HG03520 (cell line): Measurements from ENCODE around the gene CFAP58.

Experiments used
- ATAC-seq: cut with Tn5 transposase; IDR thresholded peaks from one replicate; pipeline ENCODE4 v1.9.1; 2021; ENCODE audit warnings: mild to moderate bottlenecking, moderate library complexity; ENCODE audit not compliant: unreplicated experiment

Gene CFAP58

GRCh38 chr10:104472957-104473745, 119.5 kb downstream of the CFAP58 start:
- ATAC-seq, result no peak

GRCh38 chr10:104478380-104478779, 124.7 kb downstream of the CFAP58 start:
- no peak for ATAC-seq

DNA sequence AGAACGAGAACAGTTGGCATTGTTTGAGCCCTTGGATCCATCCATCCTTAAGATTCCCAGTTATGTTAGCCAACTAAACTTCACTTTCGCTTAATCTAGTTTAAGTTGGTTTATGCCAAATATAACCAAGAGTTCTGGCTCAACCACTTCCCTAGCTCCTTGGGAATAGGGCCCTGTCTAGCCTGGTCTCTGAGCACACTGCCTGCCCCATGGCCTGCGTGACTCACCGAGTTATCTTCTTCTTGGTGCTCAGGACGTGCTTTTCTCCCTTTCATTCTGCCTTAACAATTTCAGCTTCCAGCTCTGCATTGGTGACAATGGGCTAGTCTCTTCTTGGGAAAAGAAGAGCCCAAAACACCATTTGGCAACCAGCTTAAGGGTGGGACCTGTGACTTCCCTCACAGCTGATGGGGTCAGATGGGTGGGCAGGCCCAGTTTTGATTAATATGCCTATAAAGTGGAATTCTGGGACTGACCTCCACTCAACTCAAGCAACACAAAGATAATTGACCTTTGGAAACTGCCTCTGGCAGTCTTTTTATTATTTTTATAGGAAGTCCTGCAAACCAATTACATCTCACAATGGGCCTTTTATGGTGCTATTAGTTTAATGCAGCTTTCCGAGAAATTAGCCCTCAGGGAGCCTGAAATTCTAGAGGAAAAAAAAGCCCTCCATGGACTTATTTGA, 126.4 kb downstream of the CFAP58 start:
- ATAC-seq, result no peak

GRCh38 chr10:104480797-104481196, 127.2 kb downstream of the CFAP58 start:
- no peak for ATAC-seq

DNA sequence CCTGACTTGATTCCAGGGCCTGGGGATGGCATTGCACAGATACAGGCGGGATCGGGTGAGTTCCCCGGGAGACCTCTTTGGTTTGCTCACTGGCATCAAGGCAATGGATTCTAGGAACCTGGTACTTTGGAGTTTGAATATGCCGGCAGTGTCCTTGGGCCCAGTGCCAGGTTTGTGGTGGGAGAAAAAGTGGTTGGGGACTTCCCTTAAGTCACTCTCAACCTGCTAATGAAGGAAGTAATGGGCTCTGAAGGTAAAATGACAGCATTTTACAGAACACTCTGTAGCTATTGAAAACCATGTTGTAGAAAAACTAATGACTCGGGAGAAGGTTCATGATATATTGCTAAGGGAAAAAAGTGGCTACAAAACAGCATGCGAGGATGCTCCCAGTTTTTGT, 129.9 kb downstream of the CFAP58 start:
- ATAC-seq, result no peak

DNA sequence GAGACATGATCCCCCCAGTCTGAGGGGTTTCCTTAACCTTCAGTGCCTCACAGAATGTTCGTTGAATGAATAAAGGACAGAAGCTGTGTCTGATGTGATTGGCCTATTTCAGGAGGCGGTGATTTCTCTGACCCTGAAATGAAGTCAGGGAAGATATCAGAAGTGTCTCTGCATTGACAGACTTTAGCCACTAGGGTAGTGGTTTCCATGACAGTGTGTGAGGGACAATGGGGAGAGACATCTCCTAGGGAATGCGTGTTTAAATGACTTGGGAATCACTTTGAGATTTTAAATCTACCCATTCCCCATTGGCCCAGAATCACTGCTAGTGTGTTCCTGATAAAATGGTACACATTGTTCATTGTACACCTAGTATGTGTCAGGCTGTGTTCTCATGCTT, 132.0 kb downstream of the CFAP58 start:
- ATAC-seq, result no peak

DNA sequence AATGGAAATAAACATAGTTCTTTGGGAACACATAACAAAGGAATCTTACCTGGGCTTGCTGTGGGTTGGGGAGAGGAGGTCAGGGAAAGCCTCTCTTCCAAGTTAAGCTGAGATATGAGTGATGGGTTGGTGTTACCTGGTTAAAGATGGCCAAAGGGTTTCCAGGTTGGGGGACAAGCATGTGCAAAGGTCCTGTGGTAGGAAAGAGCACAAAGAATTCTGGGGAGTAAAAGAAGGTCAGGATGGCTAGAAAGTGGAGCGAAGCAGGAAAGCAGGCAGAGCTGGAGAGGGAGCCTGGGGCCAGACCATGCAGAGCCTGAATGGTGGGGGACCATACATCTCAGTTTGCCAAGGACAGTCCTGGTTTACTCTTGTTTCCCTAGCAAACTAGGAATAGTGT, 133.2 kb downstream of the CFAP58 start:
- no peak for ATAC-seq

- no peak for ATAC-seq
Measured at GRCh38 chr10:104487794-104488438, 134.3 kb downstream of the CFAP58 start.

GRCh38 chr10:104488439-104488832, 134.8 kb downstream of the CFAP58 start:
- no peak for ATAC-seq

DNA sequence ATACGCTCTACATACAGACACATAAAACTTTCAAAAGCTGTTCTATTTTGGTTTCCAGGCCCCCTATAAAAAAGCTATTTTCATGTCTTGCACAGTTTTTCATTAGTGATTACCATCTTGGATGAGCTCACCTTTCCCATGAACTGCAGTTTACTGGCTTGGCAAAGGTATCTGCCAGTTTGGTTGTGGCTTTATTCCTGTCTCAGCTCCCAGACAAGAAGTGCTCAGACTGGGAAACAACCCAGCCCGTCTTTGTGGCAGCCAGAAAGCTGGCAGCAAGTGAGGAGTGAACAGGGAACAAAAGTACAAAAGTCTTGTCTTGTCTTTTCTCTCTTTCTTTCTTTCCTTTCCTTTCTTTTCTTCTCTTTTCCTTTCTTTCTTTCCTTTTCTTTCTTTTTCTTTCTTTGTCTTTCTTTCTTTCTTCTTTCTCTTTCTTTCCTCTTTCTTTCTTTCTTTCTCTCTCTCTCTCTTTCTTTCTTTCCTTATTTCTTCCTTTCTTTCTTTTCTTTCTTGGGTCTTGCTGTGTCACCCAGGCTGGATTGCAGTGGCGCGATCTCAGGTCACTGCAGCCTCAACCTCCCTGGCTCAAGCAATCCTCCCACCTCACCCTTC, 138.8 kb downstream of the CFAP58 start:
- ATAC-seq, result no peak

- ATAC-seq, result no peak
Measured at GRCh38 chr10:104498347-104499081, 144.9 kb downstream of the CFAP58 start.

- ATAC-seq, result no peak
Measured at GRCh38 chr10:104501449-104501848, 147.8 kb downstream of the CFAP58 start.

DNA sequence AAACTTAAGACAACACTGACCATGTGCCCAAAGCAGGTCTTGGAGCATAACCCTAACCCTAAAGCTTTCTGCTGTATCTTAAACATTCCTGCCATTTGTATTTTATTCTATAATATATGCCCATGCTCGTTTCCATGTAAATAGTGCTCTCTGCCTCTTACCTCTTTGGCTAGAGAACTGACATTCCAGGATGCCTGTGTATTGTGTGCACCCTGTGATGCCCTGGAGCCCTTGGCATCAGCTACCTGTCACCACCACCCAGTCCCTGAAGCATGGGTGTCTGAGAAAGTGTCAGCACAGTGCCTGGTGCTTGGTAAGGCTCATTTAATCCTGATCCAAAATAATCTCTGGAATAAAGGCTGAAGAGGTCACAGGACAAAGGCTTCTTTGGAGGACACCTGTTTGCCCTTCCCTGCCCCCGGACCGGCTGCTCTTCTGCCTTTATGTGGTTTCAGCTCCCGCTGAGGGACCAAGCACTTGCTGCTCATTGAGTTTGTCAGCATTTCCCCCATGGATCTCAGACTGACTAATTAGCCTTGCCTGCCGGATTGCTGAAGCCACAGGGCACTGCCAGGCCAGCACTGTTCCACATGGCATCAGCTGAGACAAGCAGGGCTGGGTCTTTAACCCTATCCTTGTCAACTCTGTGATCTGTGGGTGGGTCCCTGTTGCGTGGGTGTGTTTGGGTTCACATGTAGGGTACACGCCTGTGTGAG, 148.4 kb downstream of the CFAP58 start:
- ATAC-seq, result no peak

- ATAC-seq, result no peak
Measured at GRCh38 chr10:104502907-104503306, 149.3 kb downstream of the CFAP58 start.
